Measurements from ENCODE around the gene GPN1.

- TF ChIP-seq, protein P1, sequence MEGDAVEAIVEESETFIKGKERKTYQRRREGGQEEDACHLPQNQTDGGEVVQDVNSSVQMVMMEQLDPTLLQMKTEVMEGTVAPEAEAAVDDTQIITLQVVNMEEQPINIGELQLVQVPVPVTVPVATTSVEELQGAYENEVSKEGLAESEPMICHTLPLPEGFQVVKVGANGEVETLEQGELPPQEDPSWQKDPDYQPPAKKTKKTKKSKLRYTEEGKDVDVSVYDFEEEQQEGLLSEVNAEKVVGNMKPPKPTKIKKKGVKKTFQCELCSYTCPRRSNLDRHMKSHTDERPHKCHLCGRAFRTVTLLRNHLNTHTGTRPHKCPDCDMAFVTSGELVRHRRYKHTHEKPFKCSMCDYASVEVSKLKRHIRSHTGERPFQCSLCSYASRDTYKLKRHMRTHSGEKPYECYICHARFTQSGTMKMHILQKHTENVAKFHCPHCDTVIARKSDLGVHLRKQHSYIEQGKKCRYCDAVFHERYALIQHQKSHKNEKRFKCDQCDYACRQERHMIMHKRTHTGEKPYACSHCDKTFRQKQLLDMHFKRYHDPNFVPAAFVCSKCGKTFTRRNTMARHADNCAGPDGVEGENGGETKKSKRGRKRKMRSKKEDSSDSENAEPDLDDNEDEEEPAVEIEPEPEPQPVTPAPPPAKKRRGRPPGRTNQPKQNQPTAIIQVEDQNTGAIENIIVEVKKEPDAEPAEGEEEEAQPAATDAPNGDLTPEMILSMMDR (IDR thresholded peaks at IDR 0.05; ENCODE audit: low read depth, low read length): no peak
- TF ChIP-seq EZH2phosphoT487 (IDR thresholded peaks at IDR 0.05; ENCODE audit: low read depth): no peak
These were observed 3.9 kb upstream of the GPN1 start for GRCh38 chr2:27624943-27625342.

All from OCI-LY3 (cell line).